ENCODE measurements around the gene ST6GALNAC3.

- TF ChIP-seq CTCF (optimal IDR thresholded peaks at IDR 0.05 in 1 of 3, IDR thresholded peaks at IDR 0.05 in 1 of 3, conservative IDR thresholded peaks at IDR 0.05 in 1 of 3; ENCODE audit: extremely low read depth in 1 of 3, insufficient read depth in 2 of 3, low read length in 3 of 3): no peak
- TF ChIP-seq EZH2 (IDR thresholded peaks at IDR 0.05; ENCODE audit: low read length): no peak
These were observed 425.6 kb downstream of the ST6GALNAC3 start for GRCh38 chr1:76500116-76500515.

All from keratinocyte (primary cell).